Mesothelial cell of epicardium (in vitro differentiated cells): ENCODE measurements around the gene PHC3. TPM values are rescaled to one million over a fixed set of nuclear protein-coding genes. Genes with fewer than 3 reads are reported as not detected.

Experiments used
- DNase-seq, 2 experiments: peaks; one replicate each; pipeline ENCODE4 v3.0.0; 2021; ENCODE audit warnings: low spot score in 2 of 2; ENCODE audit not compliant: unreplicated experiment in 2 of 2
- H3K27ac Mint-ChIP-seq: 2 replicates; pipeline ENCODE4 v1.8.0; 2021; ENCODE audit warnings: mixed read lengths
- H3K27me3 Mint-ChIP-seq: 2 replicates; pipeline ENCODE4 v1.8.0; 2021; ENCODE audit warnings: low read depth, mixed read lengths
- H3K36me3 Mint-ChIP-seq: 2 replicates; pipeline ENCODE4 v1.8.0; 2021; ENCODE audit warnings: mixed read lengths
- H3K4me1 Mint-ChIP-seq: 2 replicates; pipeline ENCODE4 v1.8.0; 2021; ENCODE audit warnings: mixed read lengths
- H3K4me3 Mint-ChIP-seq: 2 replicates; pipeline ENCODE4 v1.8.0; 2021; ENCODE audit warnings: mild to moderate bottlenecking, moderate library complexity, mixed read lengths
- H3K9me3 Mint-ChIP-seq: 2 replicates; pipeline ENCODE4 v1.8.0; 2021; ENCODE audit warnings: mixed read lengths
- total RNA-seq: library from RNA; stranded (reverse); gene quantifications from 3 replicates; pipeline ENCODE4 v1.2.1, GENCODE V29; 2021
- TF ChIP-seq, protein P1 (sequence below): fragments of 200-600 bp; sonication (generic); IDR thresholded peaks from one replicate; pipeline ENCODE4 v1.5.0; 2021; ENCODE audit warnings: antibody characterized with exemption; ENCODE audit not compliant: unreplicated experiment

The PHC3 gene
- total RNA-seq, 1 donor from 2014 or later = 58.1 TPM

DNA sequence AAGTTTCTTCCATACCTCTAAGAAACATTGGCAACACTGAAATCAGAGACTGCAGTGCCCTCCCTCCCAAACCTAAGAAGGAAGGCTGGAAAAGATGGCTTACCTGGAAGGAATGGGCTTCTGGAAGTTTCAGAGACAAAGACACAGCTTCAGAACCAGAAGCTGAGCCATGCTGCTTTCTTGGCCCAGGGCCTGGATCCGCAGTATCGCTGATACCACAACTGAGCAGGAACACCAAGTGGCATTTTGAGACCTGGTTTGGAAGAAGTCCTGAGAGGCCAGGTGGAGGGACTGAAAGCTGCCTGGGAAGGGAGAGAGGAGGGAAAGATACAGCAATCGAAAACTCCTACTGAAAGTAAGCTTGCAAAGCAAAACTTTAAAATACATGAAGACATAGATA is 124.0 kb downstream of the PHC3 start:
- no peaks in the 10 kb centered on the region for H3K4me1 Mint-ChIP-seq
- no peak for DNase-seq
- H3K36me3 Mint-ChIP-seq = no peaks in the 10 kb centered on the region
- H3K4me3 Mint-ChIP-seq = no peak overlapping the region
- TF ChIP-seq, protein P1, sequence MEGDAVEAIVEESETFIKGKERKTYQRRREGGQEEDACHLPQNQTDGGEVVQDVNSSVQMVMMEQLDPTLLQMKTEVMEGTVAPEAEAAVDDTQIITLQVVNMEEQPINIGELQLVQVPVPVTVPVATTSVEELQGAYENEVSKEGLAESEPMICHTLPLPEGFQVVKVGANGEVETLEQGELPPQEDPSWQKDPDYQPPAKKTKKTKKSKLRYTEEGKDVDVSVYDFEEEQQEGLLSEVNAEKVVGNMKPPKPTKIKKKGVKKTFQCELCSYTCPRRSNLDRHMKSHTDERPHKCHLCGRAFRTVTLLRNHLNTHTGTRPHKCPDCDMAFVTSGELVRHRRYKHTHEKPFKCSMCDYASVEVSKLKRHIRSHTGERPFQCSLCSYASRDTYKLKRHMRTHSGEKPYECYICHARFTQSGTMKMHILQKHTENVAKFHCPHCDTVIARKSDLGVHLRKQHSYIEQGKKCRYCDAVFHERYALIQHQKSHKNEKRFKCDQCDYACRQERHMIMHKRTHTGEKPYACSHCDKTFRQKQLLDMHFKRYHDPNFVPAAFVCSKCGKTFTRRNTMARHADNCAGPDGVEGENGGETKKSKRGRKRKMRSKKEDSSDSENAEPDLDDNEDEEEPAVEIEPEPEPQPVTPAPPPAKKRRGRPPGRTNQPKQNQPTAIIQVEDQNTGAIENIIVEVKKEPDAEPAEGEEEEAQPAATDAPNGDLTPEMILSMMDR = no peak
- H3K9me3 Mint-ChIP-seq = peaks cover 8% of the 10 kb centered on the region
- H3K27me3 Mint-ChIP-seq = no peaks in the 10 kb centered on the region
- no peak overlapping the region for H3K27ac Mint-ChIP-seq

- peaks cover 7% of the 10 kb centered on the region for H3K9me3 Mint-ChIP-seq
- no peaks in the 10 kb centered on the region for H3K36me3 Mint-ChIP-seq
- H3K4me3 Mint-ChIP-seq = no peak overlapping the region
- DNase-seq = no peak
- H3K27ac Mint-ChIP-seq = no peak overlapping the region
- H3K27me3 Mint-ChIP-seq = no peaks in the 10 kb centered on the region
- TF ChIP-seq, protein P1 = no peak
- H3K4me1 Mint-ChIP-seq = no peaks in the 10 kb centered on the region
Observed at GRCh38 chr3:170056710-170057454, 124.7 kb downstream of the PHC3 start.

GRCh38 chr3:170055209-170055608 is 126.3 kb downstream of the PHC3 start:
- DNase-seq = no peak
- Mint-ChIP-seq H3K4me3 (no peak overlapping the region), H3K36me3 (no peaks in the 10 kb centered on the region), H3K9me3 (peaks cover 7% of the 10 kb centered on the region), H3K27me3 (no peaks in the 10 kb centered on the region), H3K27ac (no peak overlapping the region), H3K4me1 (no peaks in the 10 kb centered on the region)
- TF ChIP-seq, protein P1 = no peak

- TF ChIP-seq, protein P1 = no peak
- Mint-ChIP-seq H3K9me3 (peaks cover 7% of the 10 kb centered on the region), H3K4me1 (no peaks in the 10 kb centered on the region), H3K36me3 (no peaks in the 10 kb centered on the region), H3K27ac (no peak overlapping the region), H3K4me3 (no peak overlapping the region), H3K27me3 (no peaks in the 10 kb centered on the region)
- DNase-seq = no peak
Observed at GRCh38 chr3:170054204-170054603, 127.3 kb downstream of the PHC3 start.

DNA sequence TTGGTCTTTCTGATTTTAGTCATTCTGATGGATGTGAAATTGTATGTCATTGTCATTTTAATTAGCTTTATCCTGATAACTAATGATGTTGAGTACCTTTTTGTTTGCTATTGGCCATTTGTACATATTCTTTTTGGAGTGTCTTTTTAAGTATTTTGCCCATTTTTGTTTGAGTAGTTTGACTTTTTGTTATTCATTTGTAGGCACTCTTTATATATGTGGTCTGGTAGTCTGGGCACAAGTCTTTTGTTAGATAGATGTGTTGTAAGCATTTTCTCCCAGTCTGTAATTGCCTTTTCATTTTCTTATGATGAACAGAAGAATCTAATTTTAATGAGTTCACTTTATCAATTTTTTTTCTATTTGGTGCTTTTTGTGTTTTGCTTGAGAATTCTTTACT is 129.1 kb downstream of the PHC3 start:
- Mint-ChIP-seq H3K27me3 (no peaks in the 10 kb centered on the region), H3K4me1 (no peaks in the 10 kb centered on the region), H3K36me3 (no peaks in the 10 kb centered on the region), H3K27ac (no peak overlapping the region), H3K9me3 (peaks cover 7% of the 10 kb centered on the region), H3K4me3 (no peak overlapping the region)
- TF ChIP-seq, protein P1 = no peak
- DNase-seq = no peak
